ENCODE results near the gene TUBGCP2.

- TF ChIP-seq CTCF (IDR thresholded peaks at IDR 0.05 in 4 of 5, conservative IDR thresholded peaks at IDR 0.05 in 1 of 5) = no peak
- no peak for TF ChIP-seq POLR2A (IDR thresholded peaks at IDR 0.05)
Observed at GRCh38 chr10:133341983-133342382, 33.3 kb upstream of the TUBGCP2 start.

Data from gastrocnemius medialis (tissue), 4 donors.